NCI-H1105 treated with DMSO at 0.1 percent for 48 hours (cell line): ENCODE results near the gene VEGFA.

ENCODE experiments used
- DNase-seq: peaks from one replicate; lab custom pipeline; 2025; lab: John Stamatoyannopoulos, UW

The VEGFA gene

GRCh38 chr6:43769526-43770371 lies at the start of gene VEGFA:
Gene VEGFA, plus strand, starts transcription at chr6:43770211.
- peak; percentile 77 for DNase-seq

GRCh38 chr6:43720999-43721398 lies 49.0 kb upstream of the VEGFA start:
- DNase-seq = no peak

GRCh38 chr6:43722920-43723545 lies 47.0 kb upstream of the VEGFA start:
- no peak for DNase-seq

GRCh38 chr6:43723737-43724295 lies 46.2 kb upstream of the VEGFA start:
- DNase-seq = peak; percentile 39

- DNase-seq = no peak
These were observed 45.7 kb upstream of the VEGFA start for GRCh38 chr6:43724354-43724753.

GRCh38 chr6:43724914-43725642 lies 44.9 kb upstream of the VEGFA start:
- peak; percentile 69 for DNase-seq

- no peak for DNase-seq
These were observed 44.1 kb upstream of the VEGFA start for GRCh38 chr6:43725643-43726580.

- DNase-seq = no peak
These were observed 42.4 kb upstream of the VEGFA start for GRCh38 chr6:43727634-43728033.

- no peak for DNase-seq
These were observed 41.4 kb upstream of the VEGFA start for GRCh38 chr6:43728586-43728985.

- DNase-seq = no peak
These were observed 40.5 kb upstream of the VEGFA start for GRCh38 chr6:43729537-43729936.

GRCh38 chr6:43730634-43731033 lies 39.4 kb upstream of the VEGFA start:
- no peak for DNase-seq

- no peak for DNase-seq
These were observed 36.3 kb upstream of the VEGFA start for GRCh38 chr6:43733471-43734293.

GRCh38 chr6:43734294-43734665 lies 35.7 kb upstream of the VEGFA start:
- DNase-seq = no peak

GRCh38 chr6:43735642-43736199 lies 34.3 kb upstream of the VEGFA start:
- no peak for DNase-seq

- DNase-seq = no peak
These were observed 33.7 kb upstream of the VEGFA start for GRCh38 chr6:43736211-43736786.

GRCh38 chr6:43736844-43737243 lies 33.2 kb upstream of the VEGFA start:
- no peak for DNase-seq

GRCh38 chr6:43737272-43738081 lies 32.5 kb upstream of the VEGFA start:
- DNase-seq = no peak

GRCh38 chr6:43738267-43738676 lies 31.7 kb upstream of the VEGFA start:
- DNase-seq = no peak
